H1 (cell line): ENCODE measurements around the gene CHN2. TPM values are rescaled to one million over a fixed set of nuclear protein-coding genes. Genes with fewer than 3 reads are reported as not detected.

ENCODE experiments used
- CTCF ChIA-PET: fragments of 300-600 bp; sonication (Branson Sonifier 250); formaldehyde crosslinking; loops from one replicate; lab custom pipeline; 2021; ENCODE audit not compliant: partially characterized antibody; lab: Charles Lee
- POLR2A ChIA-PET: fragments of 300-600 bp; sonication (Branson Sonifier 250); formaldehyde crosslinking; loops from one replicate; lab custom pipeline; 2021; ENCODE audit warnings: inconsistent platforms; ENCODE audit not compliant: partially characterized antibody; lab: Charles Lee
- DNase-seq, 2 experiments: peaks; one replicate each; pipeline versions ENCODE4 v3.0.0 to v3.0.0-alpha.2; 2010 to 2022; ENCODE audit warnings: low spot score in 2 of 2, low read depth in 1 of 2, mixed read lengths in 1 of 2
- FAIRE-seq: peaks from 2 replicates; lab custom pipeline; 2011; peaks lifted over from hg19 to GRCh38; lab: Jason Lieb, UNC
- H2AFZ ChIP-seq: 2 replicates; pipeline ENCODE4 v1.8.1; 2012; ENCODE audit warnings: low read length, inconsistent platforms
- H2AK5ac ChIP-seq: 2 replicates; pipeline ENCODE4 v1.6.1; 2013; ENCODE audit warnings: low read depth, low read length
- H2BK120ac ChIP-seq: replicated peaks from 2 replicates; pipeline ENCODE3; 2013; ENCODE audit warnings: low read depth, low read length, inconsistent platforms
- H2BK12ac ChIP-seq: 2 replicates; pipeline ENCODE4 v1.6.1; 2013; ENCODE audit warnings: low read depth, low read length
- H2BK15ac ChIP-seq: 2 replicates; pipeline ENCODE4 v1.6.1; 2013; ENCODE audit warnings: low read length
- H2BK20ac ChIP-seq: 2 replicates; pipeline ENCODE4 v1.6.1; 2013; ENCODE audit warnings: low read length
- H2BK5ac ChIP-seq: 2 replicates; pipeline ENCODE4 v1.6.1; 2013; ENCODE audit warnings: low read depth, low read length
- H3K14ac ChIP-seq: 2 replicates; pipeline ENCODE4 v1.6.1; 2013; ENCODE audit warnings: inconsistent platforms; ENCODE audit not compliant: insufficient read length
- H3K18ac ChIP-seq: 2 replicates; pipeline ENCODE4 v1.6.1; 2013; ENCODE audit warnings: low read length; ENCODE audit errors: extremely low read depth
- H3K23ac ChIP-seq: 2 replicates; pipeline ENCODE4 v1.6.1; 2013; ENCODE audit warnings: inconsistent platforms; ENCODE audit not compliant: insufficient read length
- H3K23me2 ChIP-seq: 2 replicates; pipeline ENCODE4 v1.6.1; 2013; ENCODE audit warnings: low read depth, low read length
- H3K27ac ChIP-seq: 2 replicates; pipeline ENCODE4 v1.6.1; 2011; ENCODE audit warnings: low read depth, low read length, inconsistent platforms
- H3K27me3 ChIP-seq, 4 experiments: replicated peaks in 1 of 4; 1 replicate in 1 of 4; 2 replicates in 3 of 4; pipeline versions ENCODE4 v1.6.1 to v1.8.1; 2011 to 2013; ENCODE audit warnings: low read length in 3 of 4, mild to moderate bottlenecking in 3 of 4, inconsistent platforms in 2 of 4, mixed read lengths in 2 of 4, moderate library complexity in 1 of 4; ENCODE audit not compliant: control insufficient read depth in 3 of 4, insufficient read depth in 3 of 4; ENCODE audit errors: extremely low read depth in 1 of 4
- H3K36me3 ChIP-seq, 4 experiments: 2 replicates each; pipeline versions ENCODE4 v1.6.1 to v1.8.1; 2011 to 2013; ENCODE audit warnings: mild to moderate bottlenecking in 4 of 4, low read length in 3 of 4, moderate library complexity in 2 of 4, control low read depth in 1 of 4, inconsistent platforms in 1 of 4; ENCODE audit not compliant: insufficient read depth in 4 of 4, control insufficient read depth in 2 of 4
- H3K4ac ChIP-seq: replicated peaks from 2 replicates; pipeline ENCODE3; 2013; ENCODE audit warnings: low read length, low read depth, mixed read lengths, inconsistent platforms; ENCODE audit not compliant: insufficient read length
- H3K4me1 ChIP-seq, 4 experiments: replicated peaks in 1 of 4; 1 replicate in 1 of 4; 2 replicates in 3 of 4; pipeline versions ENCODE4 v1.6.1 to v1.8.1; 2011 to 2013; ENCODE audit warnings: low read length in 3 of 4, inconsistent platforms in 2 of 4, mixed read lengths in 1 of 4; ENCODE audit not compliant: insufficient read depth in 4 of 4, control insufficient read depth in 3 of 4
- H3K4me2 ChIP-seq, 2 experiments: 2 replicates each; pipeline versions ENCODE4 v1.6.1 to v1.8.1; 2011 to 2013; ENCODE audit warnings: low read depth in 2 of 2, low read length in 2 of 2, control low read depth in 1 of 2, inconsistent platforms in 1 of 2, mild to moderate bottlenecking in 1 of 2; ENCODE audit not compliant: insufficient read depth in 1 of 2
- H3K4me3 ChIP-seq, 4 experiments: fragments of 200-600, 300-600 bp in 1 of 4; sonication (generic), shearing (Covaris generic), sonication (Bioruptor Twin) in 1 of 4; 2 replicates each; pipeline versions ENCODE4 v1.5.1 to v1.8.1; 2011 to 2016; ENCODE audit warnings: low read length in 4 of 4, low read depth in 3 of 4, control low read depth in 2 of 4, inconsistent platforms in 2 of 4, mild to moderate bottlenecking in 2 of 4, mixed read lengths in 1 of 4, moderate library complexity in 1 of 4; ENCODE audit not compliant: insufficient read depth in 2 of 4; ENCODE audit errors: extremely low read depth in 1 of 4
- H3K56ac ChIP-seq: replicated peaks from 2 replicates; pipeline ENCODE3; 2013; ENCODE audit warnings: low read depth, mild to moderate bottlenecking, mixed read lengths, low read length, inconsistent platforms; ENCODE audit not compliant: insufficient read length
- H3K79me1 ChIP-seq: 2 replicates; pipeline ENCODE4 v1.6.1; 2013; ENCODE audit warnings: low read depth, low read length, control low read depth
- H3K79me2 ChIP-seq, 2 experiments: 2 replicates each; pipeline versions ENCODE4 v1.6.1 to v1.8.1; 2012 to 2013; ENCODE audit warnings: low read length in 2 of 2, mild to moderate bottlenecking in 2 of 2, inconsistent platforms in 1 of 2; ENCODE audit not compliant: insufficient read depth in 2 of 2, control insufficient read depth in 1 of 2
- H3K9ac ChIP-seq, 4 experiments: replicated peaks in 1 of 4; 1 replicate in 1 of 4; 2 replicates in 3 of 4; pipeline versions ENCODE4 v1.6.1 to v1.8.1; 2011 to 2013; ENCODE audit warnings: low read depth in 3 of 4, low read length in 3 of 4, control low read depth in 2 of 4, mild to moderate bottlenecking in 2 of 4, moderate library complexity in 2 of 4, inconsistent platforms in 1 of 4; ENCODE audit errors: extremely low read depth in 1 of 4
- H3K9me3 ChIP-seq, 2 experiments: 2 replicates each; pipeline versions ENCODE4 v1.6.1 to v1.8.1; 2012 to 2013; ENCODE audit warnings: mild to moderate bottlenecking in 2 of 2, moderate library complexity in 2 of 2, control low read depth in 1 of 2, inconsistent platforms in 1 of 2, low read depth in 1 of 2, low read length in 1 of 2, mixed read lengths in 1 of 2; ENCODE audit not compliant: insufficient read depth in 2 of 2
- H4K20me1 ChIP-seq, 2 experiments: replicated peaks in 1 of 2; 2 replicates each; pipeline versions ENCODE3 to v1.8.1; 2011 to 2013; ENCODE audit warnings: inconsistent platforms in 2 of 2, low read length in 2 of 2, mild to moderate bottlenecking in 1 of 2; ENCODE audit not compliant: insufficient read depth in 2 of 2, control insufficient read depth in 1 of 2
- H4K5ac ChIP-seq: 2 replicates; pipeline ENCODE4 v1.6.1; 2013; ENCODE audit warnings: low read length, low read depth, mixed read lengths, inconsistent platforms; ENCODE audit not compliant: insufficient read length
- H4K8ac ChIP-seq: 2 replicates; pipeline ENCODE4 v1.8.0; 2013; ENCODE audit warnings: mild to moderate bottlenecking, moderate library complexity, low read length, inconsistent platforms; ENCODE audit not compliant: insufficient read depth; ENCODE audit errors: extremely low read depth
- H4K91ac ChIP-seq: replicated peaks from 2 replicates; pipeline ENCODE3; 2013; ENCODE audit warnings: low read length, mixed read lengths, inconsistent platforms; ENCODE audit not compliant: insufficient read length
- CHD2 ChIP-seq: IDR thresholded peaks from 2 replicates; pipeline ENCODE4 v1.6.1; 2012; ENCODE audit warnings: low read length, improper control_type of control experiment
- RFX5 ChIP-seq: IDR thresholded peaks from 2 replicates; pipeline ENCODE4 v1.6.1; 2011; ENCODE audit warnings: low read depth, low read length, improper control_type of control experiment, borderline replicate concordance
- SP1 ChIP-seq: IDR thresholded peaks from 2 replicates; pipeline ENCODE4 v1.6.1; 2011; ENCODE audit warnings: low read depth, low read length
- WGBS, 2 experiments: shearing (Covaris generic) in 1 of 2; methylation state at CpG; one replicate each; pipeline versions ENCODE4 v1.1.6 to v1.1.7; 2013 to 2015; ENCODE audit warnings: low lambda C conversion rate in 2 of 2, mixed read lengths in 2 of 2, inconsistent platforms in 1 of 2, low coverage in 1 of 2, missing lambda C conversion rate in 1 of 2; ENCODE audit not compliant: insufficient replicate concordance in 2 of 2, insufficient coverage in 1 of 2, insufficient read length in 1 of 2; ENCODE audit errors: extremely low coverage in 1 of 2, missing lambda C conversion rate in 1 of 2; 5-methylcytosine and 5-hydroxymethylcytosine counted together
- polyA plus RNA-seq, 7 experiments: library from polyadenylated mRNA; depleted of rRNA in 3 of 7; stranded (reverse) in 5 of 7; unstranded in 2 of 7; fragments of >200 nt in 5 of 7; fragments of 200-250 nt in 2 of 7; gene quantifications; 1 replicate in 5 of 7; 2 replicates in 1 of 7; 4 replicates in 1 of 7; pipeline versions ENCODE4 v1.2.1 to v1.2.3, GENCODE V29; 2011 to 2013; ENCODE audit warnings: missing spikeins in 2 of 7, mixed read lengths in 2 of 7
- total RNA-seq: library from RNA; stranded (reverse); fragmentation: NEBNext Ultra II Directional; extraction: Animal tissue kit (Norgen Biotek cat#: 25700); gene quantifications from 2 replicates; pipeline ENCODE4 v1.2.1, GENCODE V29; 2021

The CHN2 gene
- total and polyA plus RNA-seq, 2 of the 8 experiments (the other 6 are each of a cell fraction or from before 2014, with no cell fraction given) = 2.9 to 4.8 TPM

DNA sequence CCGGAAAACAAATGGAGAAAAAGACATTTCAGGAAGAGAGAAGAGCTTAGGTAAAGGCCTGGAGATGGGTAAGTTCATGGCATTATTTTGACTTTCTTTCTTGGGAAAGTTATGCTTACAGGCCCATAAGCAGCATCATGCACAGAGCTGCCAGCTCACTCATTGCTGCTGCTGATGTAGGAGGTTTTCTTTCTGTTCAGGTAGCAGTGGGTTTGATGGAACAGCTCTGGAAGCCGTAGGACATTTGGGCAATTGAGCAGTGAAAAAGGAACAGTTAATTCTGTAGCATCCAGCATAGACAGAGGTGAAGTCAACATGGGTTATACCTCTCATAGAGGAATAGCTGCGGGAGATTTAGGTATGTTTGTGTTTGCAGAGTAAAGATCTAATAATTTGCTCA lies 3.3 kb downstream of the CHN2 start:
- Histone ChIP-seq H2BK15ac (no peak overlapping the region), H3K4me1 (peaks cover 4 to 8% (median 5%) of the 10 kb centered on the region in 4 experiments; a peak in 5 of 7 replicates), H4K5ac (no peak overlapping the region), H2AFZ (no peak overlapping the region), H3K79me2 (no peaks in the 10 kb centered on the region), H3K4ac (no peak overlapping the region), H4K20me1 (peaks cover 0 to 2% of the 10 kb centered on the region in 2 experiments), H3K23me2 (peaks cover 14% of the 10 kb centered on the region), H2AK5ac (no peak overlapping the region), H3K27ac (no peak overlapping the region), H3K36me3 (no peaks in the 10 kb centered on the region), H3K9ac (no peak overlapping the region), H3K4me3 (no peak overlapping the region), H2BK12ac (no peak overlapping the region), H3K18ac (no peak overlapping the region), H3K14ac (no peak overlapping the region), H3K79me1 (no peaks in the 10 kb centered on the region), H3K4me2 (no peak overlapping the region), H4K91ac (no peak overlapping the region), H3K23ac (no peak overlapping the region), H3K56ac (no peak overlapping the region), H2BK20ac (no peak overlapping the region), H2BK5ac (no peak overlapping the region), H3K9me3 (no peaks in the 10 kb centered on the region), H4K8ac (no peak overlapping the region), H3K27me3 (peaks cover 11 to 42% (median 34%) of the 10 kb centered on the region in 4 experiments), H2BK120ac (no peak overlapping the region)
- ChIA-PET POLR2A (interaction anchor here (1.2 kb wide), 1 partner anchor 9 kb away, joined by 3 read pairs; no protein-coding TSS in a partner anchor), CTCF (interaction anchor here (0.6 to 1.6 kb wide), 5 partner anchors 8 to 271 kb away, joined by 3 to 7 read pairs (median 4); no protein-coding TSS in a partner anchor)
- DNase-seq (no peak), FAIRE-seq (no peak)
- TF ChIP-seq CHD2 (no peak), RFX5 (no peak), SP1 (no peak)
- 81% methylated on average over 3 of the region's 3 CpGs; no CpG with 5 or more reads in 1 of the 2 experiments for WGBS, 2 experiments
